Hepatocyte (in vitro differentiated cells): ENCODE data around the gene DMRT1.

Experiments
- CTCF ChIP-seq: fragments of 200-600 bp; sonication (generic); IDR thresholded peaks from 2 replicates; pipeline ENCODE4 v1.5.1; 2016; ENCODE audit warnings: antibody characterized with exemption, mild to moderate bottlenecking; ENCODE audit not compliant: poor library complexity
- EZH2 ChIP-seq: fragments of 200-600 bp; sonication (generic); IDR thresholded peaks from 2 replicates; pipeline ENCODE4 v1.6.1; 2016; ENCODE audit warnings: antibody characterized with exemption, mild to moderate bottlenecking, borderline replicate concordance

DNA sequence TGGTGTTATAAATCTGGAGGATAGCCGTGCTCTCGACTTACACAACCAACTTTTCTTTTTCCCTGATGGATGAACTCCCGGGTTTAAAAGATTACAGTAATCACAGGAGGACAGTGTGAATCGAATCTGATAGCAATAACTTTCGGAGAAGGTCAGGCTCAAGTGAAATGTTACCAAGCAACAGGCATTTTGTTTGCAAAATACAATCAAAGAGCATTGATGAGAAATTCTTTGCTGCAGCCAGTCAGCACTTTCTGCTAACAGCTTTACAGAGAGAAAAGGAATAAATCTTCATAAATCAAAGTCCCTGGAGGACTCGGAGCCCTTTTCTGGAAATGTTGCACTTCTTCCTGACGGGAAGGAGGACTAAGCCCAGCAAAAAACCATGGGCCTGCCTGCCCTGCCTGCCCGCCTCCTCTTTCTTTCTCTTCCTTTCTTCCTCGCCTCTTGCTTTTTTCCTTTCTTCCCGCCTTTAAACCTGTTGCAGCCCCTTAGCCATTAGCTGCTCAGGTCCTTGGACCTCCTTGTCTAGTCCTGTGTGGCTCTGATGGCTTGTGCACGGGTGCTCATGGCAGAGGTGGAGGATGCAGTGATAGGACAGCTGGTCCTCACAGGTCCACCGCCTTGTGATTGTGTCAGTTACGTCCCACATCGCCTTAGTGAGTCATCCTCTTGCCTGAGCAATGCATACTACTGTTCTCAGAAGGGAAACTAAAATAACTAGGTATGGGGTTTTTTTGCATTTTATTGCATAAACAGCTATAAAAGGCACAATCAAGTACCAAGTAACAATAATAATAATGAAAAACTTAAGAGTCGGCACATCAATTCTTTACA, 141.1 kb downstream of the DMRT1 start:
- no peak for TF ChIP-seq CTCF
- no peak for TF ChIP-seq EZH2
